Measurements from ENCODE around the gene WBP2NL. TPM values are rescaled to one million over a fixed set of nuclear protein-coding genes. Genes with fewer than 3 reads are reported as not detected.
A peak's percentile ranks its signal among the peaks of the same experiment; 100 is the strongest.

WBP2NL gene
- total RNA-seq, 1 experiment from 2014 or later = 0.22 TPM

- H4K91ac ChIP-seq (ENCODE audit: insufficient read length, low read depth, low read length) = no peak overlapping the region
- H3K56ac ChIP-seq (ENCODE audit: insufficient read length, low read depth, low read length) = no peak overlapping the region
- H2BK12ac ChIP-seq (ENCODE audit: insufficient read length, low read depth, low read length) = no peak overlapping the region
- no peaks in the 10 kb centered on the region for H3K9me3 ChIP-seq (ENCODE audit: control insufficient read depth, low read depth, low read length)
- WGBS (ENCODE audit: extremely low coverage, insufficient read length, low lambda C conversion rate) = no CpG with 5 or more reads among the region's 20 CpGs
- no peak for DNase-seq
- H3K14ac ChIP-seq (ENCODE audit: insufficient read depth, low read length) = no peak overlapping the region
- H2BK15ac ChIP-seq (ENCODE audit: low read depth, low read length) = no peak overlapping the region
- no peaks in the 10 kb centered on the region for H4K20me1 ChIP-seq (ENCODE audit: control insufficient read depth, insufficient read depth, insufficient read length)
- no peak overlapping the region for H4K8ac ChIP-seq (replicated peaks; ENCODE audit: insufficient read length, low read depth, low read length)
- no peak overlapping the region for H2AFZ ChIP-seq (ENCODE audit: low read length)
- no peak overlapping the region for H3K27ac ChIP-seq (ENCODE audit: insufficient read length, low read depth, low read length)
- no peak overlapping the region for H3T11ph ChIP-seq (ENCODE audit: low read length)
- H2BK120ac ChIP-seq (ENCODE audit: low read depth, low read length, poor library complexity, severe bottlenecking) = no peak overlapping the region
- TF ChIP-seq, protein P1, sequence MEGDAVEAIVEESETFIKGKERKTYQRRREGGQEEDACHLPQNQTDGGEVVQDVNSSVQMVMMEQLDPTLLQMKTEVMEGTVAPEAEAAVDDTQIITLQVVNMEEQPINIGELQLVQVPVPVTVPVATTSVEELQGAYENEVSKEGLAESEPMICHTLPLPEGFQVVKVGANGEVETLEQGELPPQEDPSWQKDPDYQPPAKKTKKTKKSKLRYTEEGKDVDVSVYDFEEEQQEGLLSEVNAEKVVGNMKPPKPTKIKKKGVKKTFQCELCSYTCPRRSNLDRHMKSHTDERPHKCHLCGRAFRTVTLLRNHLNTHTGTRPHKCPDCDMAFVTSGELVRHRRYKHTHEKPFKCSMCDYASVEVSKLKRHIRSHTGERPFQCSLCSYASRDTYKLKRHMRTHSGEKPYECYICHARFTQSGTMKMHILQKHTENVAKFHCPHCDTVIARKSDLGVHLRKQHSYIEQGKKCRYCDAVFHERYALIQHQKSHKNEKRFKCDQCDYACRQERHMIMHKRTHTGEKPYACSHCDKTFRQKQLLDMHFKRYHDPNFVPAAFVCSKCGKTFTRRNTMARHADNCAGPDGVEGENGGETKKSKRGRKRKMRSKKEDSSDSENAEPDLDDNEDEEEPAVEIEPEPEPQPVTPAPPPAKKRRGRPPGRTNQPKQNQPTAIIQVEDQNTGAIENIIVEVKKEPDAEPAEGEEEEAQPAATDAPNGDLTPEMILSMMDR (conservative IDR thresholded peaks at IDR 0.05) = no peak
- no peaks in the 10 kb centered on the region for H3K79me1 ChIP-seq (ENCODE audit: insufficient read depth, low read depth, low read length, poor library complexity, severe bottlenecking)
- Mint-ChIP-seq H3K9me3 (no peaks in the 10 kb centered on the region; a peak in 1 of 5 replicates), H3K27ac (no peak overlapping the region), H3K4me3 (peak overlapping the region in 1 of 2 experiments; percentile 48; a peak in 1 of 5 replicates), H3K36me3 (ENCODE audit: insufficient read depth in 1 of 3, low read depth in 3 of 3) (peaks cover 3 to 4% (median 4%) of the 10 kb centered on the region in 3 experiments; a peak in 3 of 7 replicates), H3K4me1 (peaks cover 21 to 23% of the 10 kb centered on the region in 2 experiments), H3K27me3 (ENCODE audit: low read depth) (peaks cover 6% of the 10 kb centered on the region; the same call in 1 of the 2 replicates)
- no peak overlapping the region for H2AK5ac ChIP-seq (ENCODE audit: insufficient read length, low read length)
- H2BK5ac ChIP-seq (ENCODE audit: insufficient read length, low read length) = no peak overlapping the region
- no peaks in the 10 kb centered on the region for H3K79me2 ChIP-seq (ENCODE audit: insufficient read depth, low read length)
- H3K4me2 ChIP-seq (ENCODE audit: insufficient read depth, insufficient read length, low read length) = no peak overlapping the region
- no peaks in the 10 kb centered on the region for H3K27me3 ChIP-seq (ENCODE audit: insufficient read depth, low read length)
- no peak overlapping the region for H3K23ac ChIP-seq (ENCODE audit: insufficient read length, low read depth, low read length)
- no peak overlapping the region for H2BK20ac ChIP-seq (ENCODE audit: low read depth, low read length, poor library complexity, severe bottlenecking)
- H4K5ac ChIP-seq (ENCODE audit: insufficient read length, low read depth, low read length) = no peak overlapping the region
- no peak overlapping the region; the same call in 1 of the 2 replicates for H3K4ac ChIP-seq (ENCODE audit: low read depth, low read length)
- peaks cover 6% of the 10 kb centered on the region for H3K23me2 ChIP-seq (ENCODE audit: insufficient read length, low read depth, low read length, poor library complexity, severe bottlenecking)
- no peak overlapping the region for H3K18ac ChIP-seq (ENCODE audit: insufficient read length, low read depth, low read length)
- no peak overlapping the region for H3K9ac ChIP-seq (ENCODE audit: extremely low read depth, insufficient read length, low read length)
- no peaks in the 10 kb centered on the region for H3K4me1 ChIP-seq (ENCODE audit: insufficient read depth, low read length)
Measured at GRCh38 chr22:42076764-42077485, 78.3 kb downstream of the WBP2NL start.
